DOHH2 (cell line): ENCODE results near the gene HAPSTR1.

ENCODE experiments used
- H3F3A ChIP-seq: fragments of 200-600 bp; sonication (generic), shearing (Covaris generic); 2 replicates; pipeline ENCODE4 v1.6.0; 2016; ENCODE audit warnings: antibody characterized with exemption, mild to moderate bottlenecking; ENCODE audit not compliant: control insufficient read depth, insufficient read depth
- H3K27ac ChIP-seq: fragments of 200-600 bp; sonication (generic); 2 replicates; pipeline ENCODE4 v1.5.1; 2014; ENCODE audit warnings: low read depth, mild to moderate bottlenecking, low read length, moderate library complexity
- H3K27me3 ChIP-seq: fragments of 200-600 bp; sonication (generic); 2 replicates; pipeline ENCODE4 v1.6.1; 2014; ENCODE audit warnings: mild to moderate bottlenecking, low read length, mixed read lengths; ENCODE audit not compliant: control insufficient read depth
- H3K36me3 ChIP-seq: fragments of 200-600 bp; sonication (generic); 2 replicates; pipeline ENCODE4 v1.6.1; 2014; ENCODE audit warnings: mild to moderate bottlenecking, low read length, moderate library complexity, mixed read lengths; ENCODE audit not compliant: control insufficient read depth
- H3K4me1 ChIP-seq: fragments of 200-600 bp; sonication (generic); 2 replicates; pipeline ENCODE4 v1.6.1; 2014; ENCODE audit warnings: mild to moderate bottlenecking, low read length, mixed read lengths; ENCODE audit not compliant: control insufficient read depth
- H3K4me2 ChIP-seq: fragments of 200-600 bp; sonication (generic); 2 replicates; pipeline ENCODE4 v1.6.0; 2014; ENCODE audit warnings: mild to moderate bottlenecking, low read length, moderate library complexity
- H3K4me3 ChIP-seq: fragments of 200-600 bp; sonication (generic); 2 replicates; pipeline ENCODE4 v1.5.1; 2014; ENCODE audit warnings: mild to moderate bottlenecking, low read length, mixed read lengths
- H3K79me2 ChIP-seq: fragments of 200-600 bp; sonication (generic); 2 replicates; pipeline ENCODE4 v1.6.1; 2014; ENCODE audit warnings: mild to moderate bottlenecking, low read length, mixed read lengths; ENCODE audit not compliant: control insufficient read depth
- H3K9me2 ChIP-seq: fragments of 200-600 bp; sonication (generic); replicated peaks from 2 replicates; pipeline ENCODE4 v1.6.1; 2014; ENCODE audit warnings: mild to moderate bottlenecking, low read length, mixed read lengths; ENCODE audit not compliant: control insufficient read depth
- H3K9me3 ChIP-seq: fragments of 200-600 bp; sonication (generic); 2 replicates; pipeline ENCODE4 v1.6.1; 2014; ENCODE audit warnings: antibody characterized with exemption, low read length, mixed read lengths; ENCODE audit not compliant: control insufficient read depth, insufficient read depth
- H4K20me1 ChIP-seq: fragments of 200-600 bp; sonication (generic); 2 replicates; pipeline ENCODE4 v1.6.0; 2014; ENCODE audit warnings: low read depth, mild to moderate bottlenecking, antibody characterized with exemption, low read length, moderate library complexity; ENCODE audit not compliant: control insufficient read depth, insufficient read depth
- CTCF ChIP-seq: fragments of 200-600 bp; sonication (generic); IDR thresholded peaks from one replicate; pipeline ENCODE4 v1.5.1; 2014; ENCODE audit warnings: antibody characterized with exemption, mild to moderate bottlenecking, low read depth, low read length; ENCODE audit not compliant: poor library complexity, severe bottlenecking
- EZH2phosphoT487 ChIP-seq: fragments of 200-600 bp; sonication (generic); IDR thresholded peaks from 2 replicates; pipeline ENCODE4 v1.6.1; 2017; ENCODE audit warnings: borderline replicate concordance, mild to moderate bottlenecking, antibody characterized with exemption, low read length, moderate library complexity, mixed read lengths

Gene HAPSTR1

GRCh38 chr16:9079430-9079812 is 12.0 kb upstream of the HAPSTR1 start:
- H3K36me3 ChIP-seq: no peaks in the 10 kb centered on the region
- no peak for TF ChIP-seq EZH2phosphoT487
- TF ChIP-seq CTCF: no peak
- peaks cover 9% of the 10 kb centered on the region; the same call in 1 of the 2 replicates for H3F3A ChIP-seq
- H3K4me2 ChIP-seq: no peak overlapping the region
- H3K27ac ChIP-seq: no peak overlapping the region
- H3K4me3 ChIP-seq: no peak overlapping the region
- peaks cover under 1% of the 10 kb centered on the region; the same call in 1 of the 2 replicates for H3K9me3 ChIP-seq
- H3K27me3 ChIP-seq: no peaks in the 10 kb centered on the region
- H3K4me1 ChIP-seq: peaks cover 39% of the 10 kb centered on the region
- no peaks in the 10 kb centered on the region for H4K20me1 ChIP-seq
- H3K79me2 ChIP-seq: no peaks in the 10 kb centered on the region
- H3K9me2 ChIP-seq: no peaks in the 10 kb centered on the region

DNA sequence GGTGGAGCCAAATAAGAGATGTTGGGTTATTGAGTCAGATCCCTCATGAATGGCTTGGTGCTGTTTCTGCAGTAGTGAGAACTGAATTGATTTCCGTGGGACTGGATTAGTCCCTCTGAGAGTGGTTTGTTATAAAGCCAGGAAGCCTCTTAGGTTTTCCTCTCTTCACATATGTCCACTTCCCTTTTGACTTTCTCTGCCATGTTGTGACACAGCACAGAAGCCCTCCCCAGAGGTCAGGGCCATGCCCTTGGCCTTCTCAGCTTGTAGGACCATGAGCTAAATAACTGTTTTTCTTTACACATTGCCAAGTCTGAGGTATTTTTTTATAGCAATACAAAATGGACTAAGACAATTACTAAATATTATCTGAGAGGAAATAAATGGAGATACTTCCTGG is 10.3 kb upstream of the HAPSTR1 start:
- TF ChIP-seq CTCF (no peak), EZH2phosphoT487 (no peak)
- Histone ChIP-seq H3K4me3 (no peak overlapping the region), H3F3A (peaks cover 11% of the 10 kb centered on the region), H4K20me1 (no peaks in the 10 kb centered on the region), H3K27ac (no peak overlapping the region), H3K4me2 (no peak overlapping the region), H3K79me2 (no peaks in the 10 kb centered on the region), H3K36me3 (no peaks in the 10 kb centered on the region), H3K4me1 (peaks cover 51% of the 10 kb centered on the region), H3K9me3 (peaks cover 9% of the 10 kb centered on the region; the same call in 1 of the 2 replicates), H3K9me2 (no peaks in the 10 kb centered on the region), H3K27me3 (no peaks in the 10 kb centered on the region)

GRCh38 chr16:9081843-9082242 is 9.6 kb upstream of the HAPSTR1 start:
- H3K27ac ChIP-seq: no peak overlapping the region
- H4K20me1 ChIP-seq: no peaks in the 10 kb centered on the region
- TF ChIP-seq CTCF: no peak
- TF ChIP-seq EZH2phosphoT487: no peak
- no peaks in the 10 kb centered on the region for H3K27me3 ChIP-seq
- H3K4me1 ChIP-seq: peaks cover 44% of the 10 kb centered on the region
- no peaks in the 10 kb centered on the region for H3K36me3 ChIP-seq
- peaks cover 9% of the 10 kb centered on the region; the same call in 1 of the 2 replicates for H3K9me3 ChIP-seq
- no peaks in the 10 kb centered on the region for H3K9me2 ChIP-seq
- no peak overlapping the region for H3K4me2 ChIP-seq
- H3K4me3 ChIP-seq: no peak overlapping the region
- H3K79me2 ChIP-seq: no peaks in the 10 kb centered on the region
- peaks cover 7% of the 10 kb centered on the region; the same call in 1 of the 2 replicates for H3F3A ChIP-seq
